ENCODE results near the gene RASAL1.

The RASAL1 gene

DNA sequence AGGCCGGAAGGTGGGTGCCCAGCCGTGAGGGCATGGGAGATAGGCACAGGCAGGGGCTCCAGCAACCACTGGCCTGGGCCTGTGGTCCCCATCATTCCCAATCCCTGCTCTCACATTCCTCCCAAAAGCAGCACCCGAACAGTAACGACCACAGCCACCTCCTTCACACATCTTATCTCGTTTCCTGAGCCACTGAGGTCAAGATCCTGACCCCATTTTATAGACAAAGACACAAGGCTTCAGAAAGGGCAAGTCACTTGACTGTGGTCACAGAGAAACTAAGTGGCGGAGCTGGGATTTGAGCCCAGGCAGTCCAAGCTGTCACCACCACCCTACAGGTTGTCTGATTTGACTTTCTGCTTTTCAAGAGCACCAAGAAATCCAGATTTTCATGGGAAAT, 40.2 kb downstream of the RASAL1 start:
- no peak for DNase-seq (ENCODE audit: low spot score)

- no peak for DNase-seq (ENCODE audit: low spot score)
These were observed 40.8 kb downstream of the RASAL1 start for GRCh38 chr12:113094738-113095137.

DNA sequence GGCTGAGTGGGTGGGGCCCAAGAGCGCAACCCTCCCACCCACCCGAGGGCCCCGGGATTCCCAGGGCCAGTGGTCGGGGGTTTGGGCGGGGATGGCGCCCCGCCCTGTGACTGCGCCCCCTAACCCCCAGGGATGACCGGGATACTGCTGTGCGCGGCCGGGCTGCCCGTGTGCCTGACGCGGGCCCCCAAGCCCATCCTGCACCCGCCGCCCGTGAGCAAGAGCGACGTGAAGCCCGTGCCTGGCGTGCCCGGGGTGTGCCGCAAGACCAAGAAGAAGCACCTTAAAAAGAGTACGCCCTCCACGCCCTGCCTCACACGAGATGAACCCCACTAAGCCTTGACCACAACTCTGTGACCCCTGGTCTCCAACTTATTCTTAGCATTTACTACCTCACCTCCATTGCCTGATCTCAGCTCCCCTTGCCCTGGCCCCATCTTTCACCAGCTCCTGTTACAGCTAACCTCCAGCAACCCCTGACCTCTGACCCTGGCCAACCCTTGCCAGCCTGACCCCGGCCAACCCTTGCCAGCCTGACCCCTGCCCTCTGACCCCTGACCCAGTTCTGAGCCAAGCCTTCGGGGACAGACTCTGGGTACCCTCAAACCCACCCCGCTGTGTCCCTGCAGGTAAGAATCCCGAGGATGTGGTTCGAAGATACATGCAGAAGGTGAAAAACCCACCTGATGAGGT, 42.0 kb downstream of the RASAL1 start:
- DNase-seq (ENCODE audit: low spot score), result no peak

DNA sequence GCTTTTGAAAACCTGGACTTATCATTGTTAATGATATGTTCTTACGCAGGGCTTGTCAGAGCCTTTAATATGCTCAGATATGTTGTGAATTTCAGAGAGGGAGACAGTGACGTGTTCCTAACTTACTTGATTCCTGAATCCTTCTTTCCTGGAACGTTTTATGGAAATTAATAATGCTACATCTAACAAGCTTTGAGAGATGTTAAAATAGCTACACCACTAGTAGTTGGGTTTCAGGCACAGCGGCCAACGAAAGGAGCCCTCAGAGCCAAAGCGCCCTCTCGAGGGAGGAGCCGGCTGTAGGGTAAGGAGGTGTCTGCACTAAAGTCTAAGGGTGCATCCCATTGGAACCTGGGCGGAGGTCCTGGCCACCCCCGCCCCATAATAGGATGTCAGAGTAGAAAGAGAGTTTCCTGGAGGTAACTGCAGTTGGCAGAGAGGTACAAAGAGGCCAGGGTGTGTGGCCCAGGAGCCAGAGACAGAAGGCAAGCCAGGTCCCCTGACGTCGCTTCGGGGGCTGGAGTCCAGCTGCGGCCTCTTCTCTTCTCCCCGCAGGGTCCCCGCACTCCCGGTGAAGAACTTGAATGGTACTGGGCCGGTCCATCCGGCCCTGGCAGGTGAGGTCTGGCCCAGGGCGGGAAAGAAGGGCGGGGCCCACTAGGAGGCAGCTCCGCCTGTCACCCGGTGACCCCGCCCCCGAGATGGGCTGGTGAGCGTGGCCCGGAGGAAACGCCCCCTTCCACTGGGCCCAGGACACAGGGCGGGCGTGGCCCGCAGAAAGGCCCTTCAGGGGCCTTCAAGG, 42.8 kb downstream of the RASAL1 start:
- DNase-seq (ENCODE audit: low spot score), result no peak

DNA sequence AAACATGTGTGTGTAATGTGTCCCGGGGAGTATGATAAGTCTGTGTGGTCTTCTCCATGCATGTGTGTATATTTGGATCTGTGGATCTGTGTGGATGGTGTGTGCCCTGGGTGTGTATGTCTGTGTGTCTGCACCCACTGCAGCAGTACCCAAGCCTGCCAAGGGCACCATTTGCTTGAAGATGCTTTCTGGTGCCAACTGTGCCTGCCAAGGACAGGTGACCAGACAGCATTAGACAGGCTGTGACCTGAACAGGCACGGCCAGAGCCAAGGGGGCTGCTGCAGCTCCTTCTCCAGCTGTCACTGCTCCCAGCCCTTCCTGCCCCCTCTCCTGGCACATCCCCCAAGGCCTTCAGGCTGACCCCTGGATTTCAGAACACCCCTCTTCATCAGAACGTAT, 44.1 kb downstream of the RASAL1 start:
- DNase-seq (ENCODE audit: low spot score), result no peak

- no peak for DNase-seq (ENCODE audit: low spot score)
These were observed 44.8 kb downstream of the RASAL1 start for GRCh38 chr12:113090740-113091139.

DNA sequence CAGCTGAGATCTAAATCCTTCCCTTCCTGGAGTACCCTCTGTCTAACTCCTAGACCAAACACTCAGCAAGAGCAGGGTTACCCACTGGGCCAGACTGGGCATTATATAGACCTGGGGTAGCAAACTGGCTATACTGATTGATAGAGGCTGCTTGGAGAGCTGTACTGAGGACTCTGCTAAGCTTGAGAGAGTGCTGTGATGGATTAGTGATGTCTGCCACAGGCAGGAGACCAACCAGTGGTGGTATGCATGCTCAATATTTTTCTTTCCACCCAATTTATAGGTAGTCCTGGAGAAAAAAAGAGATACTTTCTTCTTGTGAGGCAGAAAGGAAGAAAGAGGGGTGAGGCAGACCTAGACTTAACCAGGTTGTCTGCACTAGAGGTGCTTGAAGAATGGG, 45.7 kb downstream of the RASAL1 start:
- DNase-seq (ENCODE audit: low spot score), result no peak

GRCh38 chr12:113088971-113089756, 46.4 kb downstream of the RASAL1 start:
- peak; percentile 9 for DNase-seq (ENCODE audit: low spot score)

GRCh38 chr12:113088037-113088436, 47.5 kb downstream of the RASAL1 start:
- DNase-seq (ENCODE audit: low spot score), result no peak

DNA sequence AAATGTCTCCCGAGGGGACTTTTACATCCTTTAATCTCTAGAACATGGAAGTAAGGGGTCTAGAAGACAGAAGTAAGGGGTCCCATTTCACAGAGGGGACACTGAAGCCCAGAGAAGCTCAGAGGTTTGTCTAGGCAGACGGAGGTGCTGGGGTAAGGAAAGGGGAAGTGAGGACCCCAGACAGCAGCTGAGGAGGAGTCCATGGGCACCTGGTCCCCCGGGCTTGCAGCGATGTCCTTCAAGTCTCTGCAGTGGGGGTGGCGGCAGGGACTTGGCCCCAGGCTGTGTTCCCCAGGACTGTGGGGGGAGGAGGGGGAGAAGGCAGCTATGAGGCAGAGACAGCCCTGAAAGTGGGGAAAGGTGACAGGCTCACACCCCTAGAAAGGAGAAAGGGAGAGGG, 48.4 kb downstream of the RASAL1 start:
- DNase-seq (ENCODE audit: low spot score), result no peak

- DNase-seq (ENCODE audit: low spot score), result no peak
These were observed 49.1 kb downstream of the RASAL1 start for GRCh38 chr12:113086249-113087164.

DNA sequence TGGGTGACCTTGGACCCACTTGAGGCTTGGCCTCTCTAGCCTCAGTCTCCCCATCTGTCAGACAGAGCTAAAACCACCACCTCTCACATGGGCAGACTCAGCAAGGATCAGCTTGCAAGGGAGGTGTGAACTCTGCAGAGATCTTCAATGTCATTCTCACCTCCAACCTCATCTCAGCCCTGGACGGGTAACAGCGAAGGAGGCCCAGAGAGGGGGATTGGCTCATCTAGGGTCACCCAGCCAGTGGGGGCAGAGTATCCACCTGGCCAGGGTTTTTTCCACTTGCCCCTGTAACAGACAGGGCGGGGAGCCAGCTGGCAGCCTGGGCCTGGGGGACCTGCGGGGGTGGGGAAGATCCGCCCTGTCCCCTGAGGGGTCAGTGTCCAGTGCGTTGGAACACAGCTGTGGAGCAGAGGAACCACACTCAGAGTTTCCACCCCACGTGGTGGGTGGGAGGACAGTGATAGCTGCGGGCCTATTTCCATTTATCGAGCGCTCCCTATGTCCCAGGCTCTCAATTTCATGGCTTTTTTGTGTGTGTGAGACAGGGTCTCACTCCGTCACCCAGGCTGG, 51.6 kb downstream of the RASAL1 start:
- no peak for DNase-seq (ENCODE audit: low spot score)

- DNase-seq (ENCODE audit: low spot score), result no peak
These were observed 52.9 kb downstream of the RASAL1 start for GRCh38 chr12:113082486-113083148.

DNA sequence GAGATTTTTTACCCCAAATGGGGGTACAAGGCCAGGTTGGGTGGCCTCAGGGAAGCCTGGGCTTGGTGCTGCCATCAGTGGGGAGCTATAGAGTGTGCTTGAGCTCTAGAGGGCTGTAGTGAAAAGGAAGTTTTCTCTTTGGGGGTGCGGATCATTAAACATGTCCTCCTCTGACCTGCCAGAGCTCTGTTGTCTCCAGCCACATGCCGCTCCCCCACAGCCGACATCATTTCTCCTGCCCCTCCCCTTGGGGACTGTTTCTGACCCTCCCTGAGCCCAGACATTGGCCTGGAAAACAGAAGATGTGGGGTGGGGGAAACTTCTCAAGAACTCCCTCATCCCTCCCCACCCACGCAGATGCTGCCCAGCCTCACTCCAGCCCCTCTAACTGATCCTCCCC, 53.7 kb downstream of the RASAL1 start:
- DNase-seq (ENCODE audit: low spot score), result no peak

- DNase-seq (ENCODE audit: low spot score), result no peak
These were observed 57.7 kb downstream of the RASAL1 start for GRCh38 chr12:113077859-113078255.

GRCh38 chr12:113077057-113077858, 58.3 kb downstream of the RASAL1 start:
- no peak for DNase-seq (ENCODE audit: low spot score)

- no peak for DNase-seq (ENCODE audit: low spot score)
These were observed 60.4 kb downstream of the RASAL1 start for GRCh38 chr12:113075137-113075683.

- DNase-seq (ENCODE audit: low spot score), result no peak
These were observed 62.0 kb downstream of the RASAL1 start for GRCh38 chr12:113073586-113073985.

GRCh38 chr12:113072136-113072535, 63.4 kb downstream of the RASAL1 start:
- peak; percentile 11 for DNase-seq (ENCODE audit: low spot score)

All from activated CD4-positive, alpha-beta T cell treated with anti-CD3 and anti-CD28 coated beads, Interleukin-2, Interleukin-4, amounts not matched to agents 100 ng/mL and 50 ng/mL, durations not matched to agents 16 hours and 8 hours (primary cell).